GF-D8 (cell line): ENCODE results near the gene MTFMT.

Experiments
- DNase-seq: peaks from one replicate; lab custom pipeline; 2025; lab: John Stamatoyannopoulos, UW

MTFMT gene

GRCh38 chr15:64987136-64987535 is 42.3 kb downstream of the MTFMT start:
- DNase-seq = no peak

GRCh38 chr15:64985366-64986033 is 43.9 kb downstream of the MTFMT start:
- peak; percentile 90 for DNase-seq

GRCh38 chr15:64982472-64982871 is 47.0 kb downstream of the MTFMT start:
- no peak for DNase-seq

GRCh38 chr15:64981812-64982431 is 47.5 kb downstream of the MTFMT start:
- DNase-seq = no peak

GRCh38 chr15:64979252-64979710 is 50.2 kb downstream of the MTFMT start:
- DNase-seq = no peak

- DNase-seq = no peak
These were observed 54.0 kb downstream of the MTFMT start for GRCh38 chr15:64975390-64975789.

- no peak for DNase-seq
These were observed 58.7 kb downstream of the MTFMT start for GRCh38 chr15:64970698-64971097.

GRCh38 chr15:64969401-64969800 is 60.0 kb downstream of the MTFMT start:
- no peak for DNase-seq

GRCh38 chr15:64961013-64961412 is 68.4 kb downstream of the MTFMT start:
- no peak for DNase-seq

- DNase-seq = no peak
These were observed 69.3 kb downstream of the MTFMT start for GRCh38 chr15:64960153-64960552.

- no peak for DNase-seq
These were observed 70.3 kb downstream of the MTFMT start for GRCh38 chr15:64959128-64959527.

GRCh38 chr15:64954395-64954794 is 75.0 kb downstream of the MTFMT start:
- no peak for DNase-seq

- no peak for DNase-seq
These were observed 77.5 kb downstream of the MTFMT start for GRCh38 chr15:64951777-64952418.
